Stomach (tissue), 9 donors: ENCODE results near the gene SLC36A3. TPM values are rescaled to one million over a fixed set of nuclear protein-coding genes. Genes with fewer than 3 reads are reported as not detected.

Source experiments
- DNase-seq, 2 donors: peaks; one replicate each; pipeline versions ENCODE4 v3.0.0 to v3.0.0-alpha.2; 2013 to 2019
- H3K27ac ChIP-seq, 5 donors: fragments of 200-600 bp in 4 of 5; sonication (generic) in 4 of 5; one replicate each; pipeline ENCODE4 v1.5.1; 2013 to 2019; ENCODE audit warnings: mild to moderate bottlenecking in 1 of 5, moderate library complexity in 1 of 5
- H3K27me3 ChIP-seq, 3 donors: fragments of 200-600 bp; sonication (generic); one replicate each; pipeline ENCODE4 v1.5.1; 2017 to 2019; ENCODE audit warnings: mixed run types in 1 of 3
- H3K36me3 ChIP-seq, 4 donors: fragments of 200-600 bp; sonication (generic); 1 replicate in 3 of 4; 2 replicates in 1 of 4; pipeline ENCODE4 v1.5.1; 2016 to 2019
- H3K4me1 ChIP-seq, 4 donors: fragments of 200-600 bp; sonication (generic); one replicate each; pipeline ENCODE4 v1.5.1; 2016 to 2019
- H3K4me3 ChIP-seq, 4 donors: fragments of 200-600 bp; sonication (generic) in 3 of 4; one replicate each; pipeline ENCODE4 v1.5.1; 2016 to 2019; ENCODE audit warnings: mild to moderate bottlenecking in 1 of 4
- H3K9me3 ChIP-seq, 4 donors: fragments of 200-600 bp; sonication (generic); one replicate each; pipeline ENCODE4 v1.5.1; 2016 to 2019
- CTCF ChIP-seq, 7 experiments: fragments of 450-650 bp in 4 of 7; fragments of 200-600 bp in 3 of 7; sonication (generic) in 3 of 7; IDR thresholded peaks; one replicate each; pipeline ENCODE4 v1.5.1; 2016 to 2019; ENCODE audit warnings: antibody characterized with exemption in 7 of 7, control low read depth in 2 of 7, mild to moderate bottlenecking in 1 of 7
- EP300 ChIP-seq: sonication (generic); formaldehyde crosslinking; IDR thresholded peaks from one replicate; pipeline ENCODE4 v1.6.1; 2017; ENCODE audit warnings: antibody characterized with exemption
- POLR2A ChIP-seq, 4 donors: fragments of 450-650 bp; IDR thresholded peaks; one replicate each; pipeline ENCODE4 v1.6.1; 2016; ENCODE audit warnings: antibody characterized with exemption in 4 of 4, control low read depth in 2 of 4, mild to moderate bottlenecking in 1 of 4, moderate library complexity in 1 of 4
- POLR2AphosphoS5 ChIP-seq, 3 donors: sonication (generic); formaldehyde crosslinking; IDR thresholded peaks; one replicate each; pipeline ENCODE4 v1.6.1; 2016; ENCODE audit warnings: antibody characterized with exemption in 3 of 3
- WGBS, 5 donors: extraction: QIAGEN DNeasy Blood & Tissue Kit in 3 of 5; methylation state at CpG; one replicate each; pipeline versions ENCODE4 v1.1.5 to v1.1.7; 2013 to 2018; 5-methylcytosine and 5-hydroxymethylcytosine counted together
- intact Hi-C: fragments of 100-400 bp; cut with DNase I; formaldehyde crosslinking; loops from one replicate; pipeline ENCODE4 v1.15.1; 2023; ENCODE audit warnings: low total_unique reads
- polyA plus RNA-seq, 3 donors: library from polyadenylated mRNA; stranded (reverse); fragments of 200-250 nt; gene quantifications; one replicate each; pipeline ENCODE4 v1.2.3, GENCODE V29; 2013
- total RNA-seq, 5 donors: library from RNA; depleted of rRNA; stranded (reverse); fragments of >200 nt; gene quantifications; one replicate each; pipeline versions ENCODE4 v1.1.0 to v1.2.3, GENCODE V29; 2014 to 2016
- donor health status: healthy with polysubstance abuse.
- donor health status: Bipolar disorder and iron deficiency.
- donor health status: healthy.

SLC36A3 gene
- total and polyA plus RNA-seq, 8 donors, result not detected

GRCh38 chr5:151227918-151228447 is 75.6 kb downstream of the SLC36A3 start:
- H3K4me3 ChIP-seq, result no peak overlapping the region
- peaks cover 7 to 15% (median 13%) of the 10 kb centered on the region in 4 donors for H3K4me1 ChIP-seq
- WGBS, 5 donors, result 66 to 87% (median 74%) methylated on average over 5 to 6 of the region's 6 CpGs
- TF ChIP-seq EP300, result no peak
- TF ChIP-seq POLR2A (IDR thresholded peaks at IDR 0.05), result no peak
- no peak for TF ChIP-seq CTCF (IDR thresholded peaks at IDR 0.05)
- TF ChIP-seq POLR2AphosphoS5 (IDR thresholded peaks at IDR 0.05), result no peak
- H3K36me3 ChIP-seq, result no peaks in the 10 kb centered on the region
- no peak for DNase-seq
- no peaks in the 10 kb centered on the region for H3K27me3 ChIP-seq
- H3K9me3 ChIP-seq, result no peaks in the 10 kb centered on the region
- intact Hi-C loops, result no loop called here
- H3K27ac ChIP-seq, result no peak overlapping the region

Other genes starting within 250 kb of the SLC36A3 start
- gene TNIP1, start 222.7 kb downstream of the SLC36A3 start, total RNA-seq, result 100 to 1,000 TPM in 3 of 5 donors, 10 to 100 TPM in 2; 67.4 to 136 (median 118) TPM
- 100 to 1,000 TPM in 1 of 3 donors, 10 to 100 TPM in 2; 45.1 to 122 (median 90.8) TPM for gene TNIP1, start 222.7 kb downstream of the SLC36A3 start, polyA plus RNA-seq
- 100 to 1,000 TPM in 3 of 5 donors, 10 to 100 TPM in 2; 28.4 to 240 (median 133) TPM for gene ANXA6, start 146.0 kb downstream of the SLC36A3 start, total RNA-seq
- 100 to 1,000 TPM in 1 of 3 donors, 10 to 100 TPM in 2; 66.0 to 103 (median 73.6) TPM for gene ANXA6, start 146.0 kb downstream of the SLC36A3 start, polyA plus RNA-seq
- 100 to 1,000 TPM in 1 of 5 donors, 10 to 100 TPM in 3, 1 to 10 TPM in 1; 5.5 to 173 (median 36.2) TPM for gene CCDC69, start 79.7 kb downstream of the SLC36A3 start, total RNA-seq
- 10 to 100 TPM; 24.9 to 33.4 (median 28.6) TPM for gene CCDC69, start 79.7 kb downstream of the SLC36A3 start, polyA plus RNA-seq
- gene GM2A, start 50.6 kb downstream of the SLC36A3 start, total RNA-seq, result 10 to 100 TPM in 4 of 5 donors, 1 to 10 TPM in 1; 3.5 to 57.2 (median 21.4) TPM
- gene GM2A, start 50.6 kb downstream of the SLC36A3 start, polyA plus RNA-seq, result 10 to 100 TPM in 1 of 3 donors, 1 to 10 TPM in 2; 3.2 to 27.7 (median 9.2) TPM
- gene SLC36A2, start 43.8 kb upstream of the SLC36A3 start, total RNA-seq, result not detected
- gene SLC36A2, start 43.8 kb upstream of the SLC36A3 start, polyA plus RNA-seq, result not detected
- 10 to 100 TPM in 4 of 5 donors, 1 to 10 TPM in 1; 2.3 to 27.8 (median 11.9) TPM for gene SLC36A1, start 143.8 kb upstream of the SLC36A3 start, total RNA-seq
- 1 to 10 TPM; 1.2 to 1.7 (median 1.5) TPM for gene SLC36A1, start 143.8 kb upstream of the SLC36A3 start, polyA plus RNA-seq